Measurements from ENCODE around the gene ALDH3A2.

The ALDH3A2 gene

DNA sequence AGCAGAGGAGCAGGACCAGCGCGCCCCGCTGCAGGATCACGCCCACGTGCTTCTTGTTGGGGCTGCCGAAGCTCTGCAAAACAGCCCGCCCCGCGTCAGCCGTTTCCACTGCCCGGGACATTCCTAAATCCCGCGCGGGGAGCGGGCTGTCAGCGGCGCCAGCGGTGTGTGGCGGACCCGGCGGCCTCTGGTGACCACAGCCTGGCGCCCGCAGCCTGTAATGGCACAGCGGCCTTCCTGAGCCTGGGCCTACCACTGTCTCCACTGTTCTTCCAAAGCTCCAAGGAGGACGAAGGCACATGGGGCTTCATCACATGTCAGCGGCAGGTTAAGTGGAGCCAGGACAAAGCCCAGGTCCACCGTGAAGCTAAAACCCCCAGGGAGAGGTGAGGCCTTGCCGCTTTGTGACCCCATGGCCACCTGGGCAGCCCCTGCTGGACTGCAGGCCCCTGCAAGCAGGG, 65.4 kb downstream of the ALDH3A2 start:
- DNase-seq (ENCODE audit: low spot score) (no peak), FAIRE-seq (no peak)

DNA sequence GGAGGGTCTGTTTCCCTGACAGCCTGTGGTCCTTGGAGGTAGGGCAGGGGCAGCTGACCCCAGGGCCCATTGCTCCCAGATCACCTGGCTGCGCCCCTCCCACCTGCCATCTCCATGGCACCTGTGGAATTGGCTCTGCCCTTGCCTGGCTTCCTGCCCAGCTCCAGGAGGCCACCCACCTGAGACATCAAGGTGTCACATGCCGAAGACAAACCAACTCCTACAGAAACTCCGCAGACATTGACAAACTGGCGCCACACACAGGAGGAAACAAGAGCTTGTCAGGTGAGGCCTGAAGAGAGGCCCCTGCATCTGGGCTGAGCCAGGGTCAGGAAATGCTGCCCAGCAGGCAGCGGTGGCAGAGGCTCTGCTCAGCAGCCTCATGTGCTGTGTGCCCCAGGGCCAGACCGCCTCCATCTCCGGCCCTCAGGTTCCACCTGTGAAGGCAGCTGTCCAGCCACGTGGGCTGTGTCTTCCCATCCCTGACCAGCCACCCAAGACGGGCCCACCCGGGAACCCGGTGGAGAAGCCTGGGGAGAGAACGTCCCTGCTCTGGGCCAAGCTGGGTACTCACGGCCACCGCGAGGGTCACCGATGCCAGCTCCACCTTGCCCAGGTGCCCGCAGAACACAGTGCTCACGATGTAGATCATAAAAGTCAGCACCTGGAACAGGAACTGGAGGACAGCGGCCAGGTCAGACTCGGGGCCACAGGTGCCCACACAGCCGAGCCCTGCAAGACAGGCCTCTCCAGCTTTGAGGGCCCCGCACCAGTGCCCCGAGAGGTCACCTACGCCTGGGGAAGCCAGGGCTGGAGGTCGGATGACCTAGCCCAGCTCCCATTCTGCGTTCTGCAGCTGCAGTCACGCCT, 66.2 kb downstream of the ALDH3A2 start:
- DNase-seq (ENCODE audit: low spot score): no peak
- FAIRE-seq: no peak

DNA sequence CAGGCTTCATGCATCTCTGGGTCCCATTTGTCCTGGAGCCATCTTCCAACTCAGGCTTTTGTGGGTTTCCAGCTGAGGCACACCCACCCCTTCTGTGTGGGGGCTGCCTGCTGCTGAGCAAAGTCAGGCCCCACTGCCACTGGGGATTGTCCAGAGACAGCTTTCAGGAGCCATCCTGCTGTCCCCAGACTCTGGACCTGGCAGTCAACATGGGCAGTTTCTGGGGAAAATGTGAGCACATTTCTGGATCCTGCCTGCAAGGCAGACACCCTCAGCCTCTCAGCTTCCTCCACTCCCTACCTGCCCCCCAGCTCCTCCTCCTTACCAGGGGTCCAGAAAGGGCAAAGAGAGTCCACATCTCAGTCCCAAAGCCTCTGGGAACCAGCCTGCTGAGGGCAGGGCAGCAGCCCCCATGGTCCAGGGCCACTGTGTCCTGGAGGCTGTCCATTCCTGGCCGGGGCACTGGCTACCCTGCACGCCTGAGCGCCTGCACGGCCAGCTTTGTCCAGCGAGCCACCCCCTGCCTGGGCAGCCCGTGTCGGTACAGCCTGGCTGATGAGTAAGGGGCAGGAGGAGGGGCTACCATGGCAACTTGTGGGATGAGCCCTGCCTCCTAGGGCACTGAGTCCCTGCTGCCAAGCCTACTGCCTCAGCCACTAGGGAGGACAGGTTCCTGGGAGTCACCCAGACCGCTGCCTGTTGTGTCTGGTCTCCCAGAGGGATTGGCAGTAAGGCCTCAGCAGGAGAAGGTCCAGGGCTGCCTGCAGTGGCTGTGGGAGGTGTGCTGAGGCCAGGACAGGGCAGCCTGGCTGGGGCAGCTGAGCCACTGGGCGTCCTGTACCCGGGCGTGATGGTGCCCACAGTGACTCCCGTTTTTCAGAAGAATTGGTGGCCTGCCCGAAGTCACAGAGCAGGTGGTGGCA, 67.8 kb downstream of the ALDH3A2 start, which contains the start of gene SLC47A2:
TSS of gene SLC47A2 (minus strand) at position 477 of the 923 bp plus-strand sequence. CDS start at position 448, 29 bp downstream.
- FAIRE-seq: no peak

DNA sequence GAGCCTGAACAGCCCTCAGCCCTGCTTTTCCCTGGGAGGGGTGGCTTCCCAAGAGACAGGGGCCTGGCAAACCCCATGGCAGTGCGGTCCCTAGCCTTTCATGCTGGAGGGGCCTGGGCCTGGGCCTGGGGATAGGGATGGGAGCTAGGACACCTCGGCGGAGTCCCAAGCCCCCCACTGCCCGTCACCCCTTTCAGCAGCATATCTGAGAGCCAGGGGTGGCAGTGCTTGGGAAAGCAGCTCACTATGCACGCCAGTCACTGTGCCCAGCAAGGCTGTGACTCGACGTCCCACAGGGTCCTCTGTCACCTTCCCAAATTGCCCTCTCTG, 68.4 kb downstream of the ALDH3A2 start:
- no peak for DNase-seq (ENCODE audit: low spot score)
- FAIRE-seq: no peak

More for the DNA sequence above, 67.8 kb downstream of the ALDH3A2 start, which contains the start of gene SLC47A2:
- no peak for DNase-seq (ENCODE audit: low spot score)

DNA sequence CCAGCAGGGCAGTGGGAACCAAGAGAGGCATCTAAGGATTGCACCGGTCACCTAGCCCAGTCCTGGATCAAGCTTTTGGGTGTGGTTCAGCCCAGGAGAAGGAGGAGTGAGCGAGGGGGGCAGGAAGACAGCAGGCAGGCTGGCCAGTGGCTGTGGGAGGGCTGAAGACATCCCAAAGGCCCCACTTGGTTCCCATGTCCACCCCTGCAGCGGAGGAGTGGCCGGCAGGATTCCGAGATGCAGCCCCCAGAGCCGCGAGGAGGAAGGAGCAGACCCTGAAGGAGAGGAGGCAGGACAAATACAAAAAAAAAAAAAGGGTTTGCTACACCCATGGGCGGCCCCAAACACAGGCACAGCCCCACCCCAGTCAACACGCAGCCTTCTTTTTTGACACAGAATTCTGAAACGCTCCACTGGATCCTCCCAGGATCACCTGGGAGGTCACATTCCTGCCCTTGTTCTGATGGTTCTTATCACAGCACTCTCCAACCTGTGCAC, 68.9 kb downstream of the ALDH3A2 start:
- no peak for DNase-seq (ENCODE audit: low spot score)
- no peak for FAIRE-seq

DNA sequence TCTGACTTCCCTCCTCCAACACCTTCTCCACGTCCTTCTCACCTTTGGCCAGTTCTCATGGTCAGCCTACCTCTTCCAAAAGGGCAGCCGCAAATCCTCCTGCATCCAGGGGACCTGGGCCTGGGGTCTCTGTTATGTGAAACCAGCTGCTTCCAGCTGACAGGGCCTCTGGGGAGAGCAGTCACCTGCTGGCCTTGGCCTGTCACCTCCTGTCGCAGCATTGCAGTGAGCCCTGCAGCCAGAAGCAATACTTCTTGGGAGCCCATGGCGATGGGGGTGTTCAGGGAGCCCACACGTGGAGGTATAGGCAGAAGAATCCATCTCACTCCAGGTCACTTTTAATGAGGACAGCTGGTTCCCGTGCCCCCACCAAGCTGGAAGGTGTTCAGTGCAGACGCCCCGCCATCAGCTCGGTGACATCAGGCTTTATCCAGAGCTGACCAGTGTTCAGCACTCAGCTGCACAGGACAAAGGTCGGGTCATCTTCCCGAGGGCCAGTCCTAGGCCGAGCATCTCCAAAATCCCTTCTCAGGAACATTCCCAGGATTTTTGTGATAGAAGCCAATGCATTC, 69.6 kb downstream of the ALDH3A2 start:
- DNase-seq (ENCODE audit: low spot score): no peak
- FAIRE-seq: no peak

GRCh38 chr17:19718613-19719354, 70.2 kb downstream of the ALDH3A2 start:
- no peak for FAIRE-seq
- no peak for DNase-seq (ENCODE audit: low spot score)

- no peak for FAIRE-seq
- peak; percentile 45 for DNase-seq (ENCODE audit: low spot score)
Observed at GRCh38 chr17:19719355-19720209, 71.0 kb downstream of the ALDH3A2 start.

- no peak for FAIRE-seq
- DNase-seq (ENCODE audit: low spot score): no peak
Observed at GRCh38 chr17:19720210-19720475, 71.6 kb downstream of the ALDH3A2 start.

DNA sequence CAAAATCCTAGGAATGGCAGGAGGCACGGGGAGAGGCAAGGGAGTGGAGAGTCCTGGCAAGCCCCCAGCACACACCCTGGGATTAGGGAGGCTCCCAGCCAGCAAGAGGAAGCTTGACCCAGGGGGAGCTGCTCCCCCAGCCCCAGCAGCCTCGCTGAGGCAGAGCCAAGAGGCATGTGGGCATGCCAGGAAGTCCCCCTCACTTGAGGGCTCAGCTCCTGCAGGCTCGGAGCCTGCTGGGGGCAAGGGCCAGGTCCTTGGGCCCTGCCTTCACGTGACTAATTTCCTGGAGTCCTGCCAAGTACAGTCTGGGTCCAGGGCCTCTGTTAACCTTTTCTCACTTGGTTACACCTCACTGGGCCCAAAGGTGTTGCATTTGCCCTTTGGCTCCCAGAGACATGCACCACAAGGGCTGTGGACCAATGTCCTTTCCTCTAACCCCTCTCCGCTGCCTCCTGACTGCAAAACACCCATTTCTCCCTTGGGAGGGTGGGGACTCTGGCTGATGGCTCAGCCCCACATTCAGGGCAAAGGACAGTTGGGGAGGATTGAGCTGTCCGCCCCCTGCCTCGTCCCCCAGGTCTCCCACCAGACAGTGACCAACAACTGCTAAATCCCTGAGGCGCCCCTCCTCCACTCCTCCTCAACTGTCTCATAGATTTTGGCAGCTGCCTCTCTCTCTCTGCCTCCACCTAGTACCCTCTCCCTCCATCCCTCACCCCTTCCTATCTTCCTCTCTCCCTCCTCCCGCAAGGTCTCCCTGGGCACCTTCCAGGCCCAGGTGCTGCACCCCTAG, 72.3 kb downstream of the ALDH3A2 start:
- no peak for DNase-seq (ENCODE audit: low spot score)
- FAIRE-seq: no peak

GRCh38 chr17:19723964-19724363, 75.4 kb downstream of the ALDH3A2 start:
- DNase-seq (ENCODE audit: low spot score) (no peak), FAIRE-seq (no peak)

DNA sequence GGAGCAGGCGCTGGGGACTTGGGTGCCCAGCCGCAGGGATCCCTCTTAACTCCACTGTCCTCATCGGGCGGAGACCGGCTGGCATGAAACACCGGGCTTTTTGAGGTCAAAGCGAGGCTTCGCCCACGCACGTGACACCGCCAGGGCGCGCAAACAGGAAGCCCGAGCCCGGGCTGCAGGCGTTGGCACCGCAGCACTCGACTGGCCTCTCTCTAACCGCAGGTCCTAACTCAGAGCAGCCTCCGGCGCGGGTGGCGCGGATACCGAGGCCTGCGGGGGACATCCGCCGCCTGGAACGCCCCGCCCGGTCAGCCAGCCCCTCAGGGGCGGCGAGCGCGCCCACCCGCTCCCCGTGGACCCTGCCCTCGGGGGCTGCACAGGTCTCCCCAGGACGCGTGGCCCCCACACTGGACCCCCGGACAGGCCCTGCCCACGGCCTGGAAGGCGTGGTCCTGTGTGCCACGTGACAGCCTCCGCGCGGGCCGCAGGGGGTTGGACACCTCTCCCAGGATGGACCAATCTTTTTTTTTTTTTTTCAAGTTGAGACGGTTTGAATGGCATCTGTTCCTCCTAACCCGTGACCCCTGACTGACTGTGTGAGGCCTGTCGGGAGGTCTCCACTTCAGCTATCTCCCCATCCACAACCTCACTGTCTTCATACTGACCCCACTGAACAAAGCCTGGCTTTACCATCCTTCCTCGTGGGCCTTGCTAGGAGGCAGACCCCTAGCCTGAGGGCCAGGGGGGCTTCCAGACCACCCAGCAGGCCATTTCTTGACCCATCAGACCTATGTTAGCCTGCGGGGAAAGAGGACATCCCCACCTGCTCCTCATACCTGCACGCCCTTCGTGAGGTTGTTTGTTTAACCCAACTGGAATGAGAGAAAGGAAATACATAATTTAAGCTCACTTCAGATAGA, 76.2 kb downstream of the ALDH3A2 start:
- no peak for DNase-seq (ENCODE audit: low spot score)
- FAIRE-seq: no peak

- FAIRE-seq (no peak), DNase-seq (ENCODE audit: low spot score) (no peak)
Observed at GRCh38 chr17:19725486-19725885, 76.9 kb downstream of the ALDH3A2 start.

DNA sequence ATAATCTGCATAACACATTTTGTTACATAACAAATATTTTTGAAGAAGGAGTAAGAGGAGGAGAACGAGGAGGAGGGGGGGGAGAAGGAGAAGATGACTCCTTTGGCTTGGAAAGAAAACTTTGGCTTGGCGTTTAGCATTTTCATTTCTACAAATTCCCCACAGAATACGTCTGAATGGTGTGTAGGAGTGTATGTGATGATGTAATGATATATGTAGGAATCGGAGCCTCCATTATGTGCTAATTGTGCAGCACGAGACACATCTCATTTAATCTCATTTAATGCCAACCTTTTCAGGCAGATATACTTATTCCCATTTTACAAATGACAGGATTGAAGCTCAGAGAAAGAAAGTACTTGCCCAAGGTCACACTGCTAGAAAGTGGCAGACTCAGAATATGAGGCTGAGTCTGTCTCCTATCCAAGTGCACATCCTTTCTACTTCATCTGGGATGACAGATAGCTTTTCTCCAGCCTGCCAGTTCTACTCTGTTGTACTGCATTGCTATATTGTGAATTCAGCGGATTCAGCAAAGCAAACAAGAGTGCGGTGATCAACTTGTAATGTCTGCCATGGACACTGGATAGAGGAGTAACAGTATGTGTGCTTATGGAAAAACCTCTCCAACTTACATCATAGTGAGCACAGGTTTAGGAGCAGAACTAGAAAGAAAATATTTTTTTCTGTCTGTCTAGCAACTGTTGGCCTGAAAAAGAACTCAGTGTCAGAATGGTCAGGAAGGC, 78.3 kb downstream of the ALDH3A2 start:
- no peak for FAIRE-seq
- DNase-seq (ENCODE audit: low spot score): no peak
